ENCODE measurements around the gene FAM53B. TPM values are rescaled to one million over a fixed set of nuclear protein-coding genes. Genes with fewer than 3 reads are reported as not detected.

The FAM53B gene
- total RNA-seq, 1 donor from 2014 or later, result 53.4 TPM

GRCh38 chr10:124737708-124738107 lies 6.5 kb downstream of the FAM53B start:
- peak overlapping the region; percentile 93 for H3K27ac ChIP-seq (replicated peaks)
- DNase-seq, result no peak
- H3K4me3 ChIP-seq, result no peak overlapping the region
- no peaks in the 10 kb centered on the region for H3K9me3 ChIP-seq (replicated peaks)
- H3K36me3 ChIP-seq, result no peaks in the 10 kb centered on the region
- H3K27me3 ChIP-seq (ENCODE audit: low read depth), result no peaks in the 10 kb centered on the region
- intact Hi-C loops (cut with micrococcal nuclease), result no loop called here
- TF ChIP-seq CTCF (IDR thresholded peaks at IDR 0.05; ENCODE audit: borderline replicate concordance), result no peak
- H3K4me1 ChIP-seq, result peaks cover 100% of the 10 kb centered on the region

- no peak for DNase-seq
- H3K36me3 ChIP-seq, result no peaks in the 10 kb centered on the region
- H3K9me3 ChIP-seq (replicated peaks), result no peaks in the 10 kb centered on the region
- H3K4me1 ChIP-seq, result peaks cover 100% of the 10 kb centered on the region
- intact Hi-C loops (cut with micrococcal nuclease), result no loop called here
- no peak for TF ChIP-seq CTCF (IDR thresholded peaks at IDR 0.05; ENCODE audit: borderline replicate concordance)
- H3K4me3 ChIP-seq, result peak overlapping the region; percentile 48
- no peaks in the 10 kb centered on the region for H3K27me3 ChIP-seq (ENCODE audit: low read depth)
- H3K27ac ChIP-seq (replicated peaks), result peak overlapping the region; percentile 93
Observed at GRCh38 chr10:124737221-124737620, 7.0 kb downstream of the FAM53B start.

- Histone ChIP-seq H3K4me1 (peaks cover 100% of the 10 kb centered on the region), H3K27me3 (ENCODE audit: low read depth) (no peaks in the 10 kb centered on the region), H3K27ac (replicated peaks) (peak overlapping the region; percentile 93), H3K9me3 (replicated peaks) (no peaks in the 10 kb centered on the region), H3K4me3 (peak overlapping the region; percentile 48), H3K36me3 (no peaks in the 10 kb centered on the region)
- peak; percentile 26 for TF ChIP-seq CTCF (IDR thresholded peaks at IDR 0.05; ENCODE audit: borderline replicate concordance)
- DNase-seq, result peak; percentile 88
- intact Hi-C loops (cut with micrococcal nuclease), result no loop called here
Observed at GRCh38 chr10:124736491-124737136, 7.6 kb downstream of the FAM53B start.

- TF ChIP-seq CTCF (IDR thresholded peaks at IDR 0.05; ENCODE audit: borderline replicate concordance), result no peak
- intact Hi-C loops (cut with micrococcal nuclease), result no loop called here
- no peak for DNase-seq
- peaks cover 100% of the 10 kb centered on the region for H3K4me1 ChIP-seq
- H3K36me3 ChIP-seq, result no peaks in the 10 kb centered on the region
- peak overlapping the region; percentile 48 for H3K4me3 ChIP-seq
- H3K27me3 ChIP-seq (ENCODE audit: low read depth), result no peaks in the 10 kb centered on the region
- H3K9me3 ChIP-seq (replicated peaks), result no peaks in the 10 kb centered on the region
- peak overlapping the region; percentile 93 for H3K27ac ChIP-seq (replicated peaks)
Observed at GRCh38 chr10:124735491-124736286, 8.5 kb downstream of the FAM53B start.

- intact Hi-C loops (cut with micrococcal nuclease), result no loop called here
Observed at GRCh38 chr10:124734311-124735166, 9.6 kb downstream of the FAM53B start.

More at GRCh38 chr10:124734311-124735166, 9.6 kb downstream of the FAM53B start:
- no peaks in the 10 kb centered on the region for H3K36me3 ChIP-seq
- peaks cover 100% of the 10 kb centered on the region for H3K4me1 ChIP-seq
- no peaks in the 10 kb centered on the region for H3K27me3 ChIP-seq (ENCODE audit: low read depth)
- DNase-seq, result no peak
- no peak for TF ChIP-seq CTCF (IDR thresholded peaks at IDR 0.05; ENCODE audit: borderline replicate concordance)
- peak overlapping the region; percentile 93 for H3K27ac ChIP-seq (replicated peaks)
- no peaks in the 10 kb centered on the region for H3K9me3 ChIP-seq (replicated peaks)
- H3K4me3 ChIP-seq, result no peak overlapping the region
